Fibroblast of pulmonary artery (primary cell): ENCODE results near the gene TESPA1.

Experiments used
- DNase-seq: peaks from one replicate; pipeline ENCODE4 v3.0.0-alpha.2; 2010; ENCODE audit warnings: low read depth
- H3K4me3 ChIP-seq: replicated peaks from 2 replicates; pipeline ENCODE4 v1.5.1; 2011; ENCODE audit warnings: low read depth, mild to moderate bottlenecking, control low read depth, low read length, moderate library complexity
- TF ChIP-seq, protein P1 (sequence below): IDR thresholded peaks from 2 replicates; pipeline ENCODE4 v1.5.1; 2011; ENCODE audit warnings: mild to moderate bottlenecking, control low read depth, low read length, inconsistent platforms; ENCODE audit errors: missing control alignments

The TESPA1 gene

DNA sequence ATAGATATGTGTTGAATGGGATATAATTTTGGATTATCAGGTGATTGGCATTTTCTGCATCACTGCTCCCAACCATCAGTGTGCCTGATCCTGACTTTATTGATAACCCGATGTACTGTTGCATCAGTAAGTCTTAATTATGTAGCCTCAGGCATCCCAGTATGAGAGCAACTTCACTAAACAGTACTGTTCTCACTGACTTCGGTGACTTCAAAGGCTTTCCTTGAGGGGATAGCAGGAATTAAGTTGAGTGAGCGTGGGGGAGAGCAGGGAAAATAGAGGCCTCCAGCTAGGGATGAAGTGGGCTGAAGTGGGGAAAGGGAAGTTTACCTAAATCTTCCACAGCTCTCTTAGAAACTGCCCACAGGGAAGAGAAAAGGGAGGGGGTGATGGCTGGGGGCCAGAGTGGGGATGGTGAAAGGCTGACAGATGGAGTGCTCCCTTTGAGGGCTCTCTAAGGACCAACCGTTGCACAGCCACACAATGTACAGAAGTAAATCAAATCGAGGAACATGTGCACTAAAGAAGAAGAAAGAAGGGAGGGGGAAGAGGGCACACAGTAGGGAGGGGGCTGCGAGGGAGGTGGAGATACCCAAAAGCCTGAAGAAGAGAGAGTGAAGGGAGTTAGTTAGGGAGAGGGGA lies 24.5 kb upstream of the TESPA1 start:
- no peak overlapping the region for H3K4me3 ChIP-seq
- TF ChIP-seq, protein P1, sequence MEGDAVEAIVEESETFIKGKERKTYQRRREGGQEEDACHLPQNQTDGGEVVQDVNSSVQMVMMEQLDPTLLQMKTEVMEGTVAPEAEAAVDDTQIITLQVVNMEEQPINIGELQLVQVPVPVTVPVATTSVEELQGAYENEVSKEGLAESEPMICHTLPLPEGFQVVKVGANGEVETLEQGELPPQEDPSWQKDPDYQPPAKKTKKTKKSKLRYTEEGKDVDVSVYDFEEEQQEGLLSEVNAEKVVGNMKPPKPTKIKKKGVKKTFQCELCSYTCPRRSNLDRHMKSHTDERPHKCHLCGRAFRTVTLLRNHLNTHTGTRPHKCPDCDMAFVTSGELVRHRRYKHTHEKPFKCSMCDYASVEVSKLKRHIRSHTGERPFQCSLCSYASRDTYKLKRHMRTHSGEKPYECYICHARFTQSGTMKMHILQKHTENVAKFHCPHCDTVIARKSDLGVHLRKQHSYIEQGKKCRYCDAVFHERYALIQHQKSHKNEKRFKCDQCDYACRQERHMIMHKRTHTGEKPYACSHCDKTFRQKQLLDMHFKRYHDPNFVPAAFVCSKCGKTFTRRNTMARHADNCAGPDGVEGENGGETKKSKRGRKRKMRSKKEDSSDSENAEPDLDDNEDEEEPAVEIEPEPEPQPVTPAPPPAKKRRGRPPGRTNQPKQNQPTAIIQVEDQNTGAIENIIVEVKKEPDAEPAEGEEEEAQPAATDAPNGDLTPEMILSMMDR = no peak
- DNase-seq = no peak

DNA sequence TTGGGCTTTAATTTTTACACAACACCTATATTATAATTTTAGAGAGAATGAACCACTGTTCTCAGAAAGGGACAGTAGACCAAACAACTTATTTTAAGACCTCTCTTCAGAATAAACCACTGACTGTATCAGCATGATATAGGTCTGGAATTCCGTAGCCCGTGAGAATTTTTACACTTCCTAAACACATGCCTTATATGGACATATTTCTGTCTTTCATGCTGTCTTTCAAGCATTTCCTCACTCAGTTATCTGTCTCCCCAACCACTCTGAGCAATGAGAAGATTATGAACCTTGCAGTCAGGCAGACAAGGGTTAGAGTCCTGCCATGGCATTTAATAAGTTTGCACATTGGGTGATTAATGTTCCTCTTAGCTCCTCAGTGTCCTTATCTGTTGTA lies 17.8 kb upstream of the TESPA1 start:
- DNase-seq = no peak
- TF ChIP-seq, protein P1 = no peak
- H3K4me3 ChIP-seq = no peak overlapping the region

DNA sequence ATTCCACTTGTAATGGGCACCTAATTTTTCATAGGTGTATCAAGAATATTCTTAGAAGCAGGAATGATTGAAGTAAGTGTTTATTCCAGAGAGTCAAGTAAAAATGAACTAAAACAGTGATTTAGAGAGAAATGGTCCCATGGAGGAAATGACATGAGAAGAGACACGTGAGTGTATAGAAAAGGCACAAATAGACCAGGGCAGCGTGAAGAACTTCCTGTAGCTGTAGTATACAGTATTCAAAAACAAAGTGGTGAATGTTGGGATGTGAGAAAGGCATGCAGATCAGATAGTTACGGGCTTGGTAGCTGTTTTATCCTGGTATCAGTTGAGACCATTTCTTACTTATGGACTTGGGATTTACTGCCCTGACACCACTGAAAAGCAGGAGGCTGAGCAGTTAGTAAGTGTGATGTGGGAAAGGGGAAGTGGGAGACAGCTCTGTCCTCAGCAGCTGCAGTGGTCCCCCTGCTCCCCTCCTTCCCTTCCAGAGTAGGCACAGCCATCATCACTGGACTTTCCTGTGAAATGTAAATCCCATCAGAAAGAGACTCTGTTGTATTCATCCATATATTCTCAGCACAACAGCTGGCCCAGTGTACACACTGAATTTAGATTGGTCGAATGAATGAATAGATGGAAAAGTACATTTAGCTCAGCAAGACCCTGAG lies 16.8 kb upstream of the TESPA1 start:
- H3K4me3 ChIP-seq = no peak overlapping the region
- DNase-seq = no peak
- TF ChIP-seq, protein P1 = no peak

DNA sequence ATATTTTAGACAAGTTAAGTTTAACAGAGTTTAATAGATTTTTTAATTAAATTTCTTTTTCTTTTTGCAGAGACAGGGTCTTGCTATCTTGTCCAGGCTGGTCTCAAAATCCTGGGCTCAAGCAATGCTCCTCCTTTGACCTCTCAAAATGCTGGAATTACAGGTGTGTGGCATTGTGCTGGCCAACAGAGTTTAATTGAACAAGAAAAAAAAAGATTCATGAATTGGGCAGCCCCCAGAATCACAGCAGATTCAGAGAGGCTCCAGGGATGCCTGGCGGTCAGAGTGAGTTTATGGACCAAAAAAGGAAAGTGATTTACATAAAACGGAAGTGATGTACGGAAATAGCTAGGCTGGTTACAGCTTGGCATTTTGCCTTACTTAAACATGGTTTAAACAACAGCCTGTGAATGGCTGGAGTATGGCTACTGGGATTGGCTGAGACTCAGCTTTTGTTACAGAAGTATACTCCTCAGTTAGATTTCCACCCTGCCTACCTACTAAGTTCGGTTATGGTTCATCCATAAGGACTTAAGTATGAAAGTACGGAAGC lies 14.5 kb upstream of the TESPA1 start:
- TF ChIP-seq, protein P1 = no peak
- DNase-seq = no peak
- H3K4me3 ChIP-seq = no peak overlapping the region

DNA sequence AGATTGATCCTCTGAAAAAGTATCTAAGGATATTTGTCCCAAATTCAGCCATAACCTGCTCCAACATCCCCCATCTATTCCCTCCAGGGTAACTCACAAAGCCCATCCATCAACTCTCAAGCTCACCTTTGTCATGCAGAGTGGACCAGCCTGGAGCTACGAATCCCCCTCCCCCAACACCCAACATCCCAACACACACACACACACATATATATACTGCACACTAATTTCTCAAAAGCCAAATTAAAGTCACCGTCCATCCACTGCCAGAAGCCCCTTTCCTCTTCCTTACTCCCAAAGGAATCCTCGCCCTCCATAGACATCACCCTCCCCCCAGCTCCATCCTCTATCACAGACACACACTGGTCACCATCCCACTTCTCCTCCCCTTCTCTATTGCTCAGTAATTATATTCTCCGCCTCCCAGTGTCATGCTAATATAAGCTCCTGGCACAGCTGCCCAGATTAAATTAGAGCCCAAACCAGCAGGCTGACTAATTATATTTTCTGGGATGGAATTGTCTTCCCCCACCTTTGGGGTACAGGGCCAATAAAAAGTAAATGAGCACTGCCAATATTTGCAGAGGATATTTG lies 13.5 kb upstream of the TESPA1 start:
- DNase-seq = no peak
- H3K4me3 ChIP-seq = no peak overlapping the region

DNA sequence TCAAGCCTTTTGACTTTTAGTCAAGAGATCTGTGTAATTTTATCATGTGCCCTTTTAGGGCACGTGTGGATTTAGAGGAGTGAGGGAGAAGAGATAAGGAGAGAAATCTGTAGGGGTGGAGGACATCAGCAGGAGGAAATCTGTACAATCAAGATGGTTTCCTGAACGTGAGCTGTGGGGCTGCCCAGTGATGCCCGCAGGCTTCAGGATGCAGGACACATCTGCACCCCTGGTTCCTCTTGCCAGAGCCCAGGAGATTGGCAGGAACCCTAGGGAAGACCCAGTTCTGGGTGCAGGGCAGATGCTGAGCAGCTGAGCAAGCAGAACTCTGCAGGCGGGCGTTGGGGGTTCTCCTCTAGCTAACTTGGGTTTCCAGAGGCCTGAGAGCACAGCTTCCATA lies 11.6 kb upstream of the TESPA1 start:
- TF ChIP-seq, protein P1 = no peak
- no peak overlapping the region for H3K4me3 ChIP-seq
- DNase-seq = no peak

More for the DNA sequence above, 13.5 kb upstream of the TESPA1 start:
- TF ChIP-seq, protein P1 = no peak
